Mammary epithelial cell (primary cell): Measurements from ENCODE around the gene SMYD3.

Experiments used
- EZH2 ChIP-seq: IDR thresholded peaks from 2 replicates; pipeline ENCODE4 v1.6.1; 2012; ENCODE audit warnings: low read length, inconsistent platforms, borderline replicate concordance
- TF ChIP-seq, protein P1 (sequence below), 2 donors: IDR thresholded peaks in 1 of 2; conservative IDR thresholded peaks in 1 of 2; 2 replicates each; pipeline ENCODE4 v1.5.1; 2011 to 2012; ENCODE audit warnings: inconsistent platforms in 2 of 2, low read length in 2 of 2, mild to moderate bottlenecking in 2 of 2, control low read depth in 1 of 2, low read depth in 1 of 2; ENCODE audit not compliant: insufficient read depth in 1 of 2; ENCODE audit errors: extremely low read depth in 1 of 2

- TF ChIP-seq, protein P1, sequence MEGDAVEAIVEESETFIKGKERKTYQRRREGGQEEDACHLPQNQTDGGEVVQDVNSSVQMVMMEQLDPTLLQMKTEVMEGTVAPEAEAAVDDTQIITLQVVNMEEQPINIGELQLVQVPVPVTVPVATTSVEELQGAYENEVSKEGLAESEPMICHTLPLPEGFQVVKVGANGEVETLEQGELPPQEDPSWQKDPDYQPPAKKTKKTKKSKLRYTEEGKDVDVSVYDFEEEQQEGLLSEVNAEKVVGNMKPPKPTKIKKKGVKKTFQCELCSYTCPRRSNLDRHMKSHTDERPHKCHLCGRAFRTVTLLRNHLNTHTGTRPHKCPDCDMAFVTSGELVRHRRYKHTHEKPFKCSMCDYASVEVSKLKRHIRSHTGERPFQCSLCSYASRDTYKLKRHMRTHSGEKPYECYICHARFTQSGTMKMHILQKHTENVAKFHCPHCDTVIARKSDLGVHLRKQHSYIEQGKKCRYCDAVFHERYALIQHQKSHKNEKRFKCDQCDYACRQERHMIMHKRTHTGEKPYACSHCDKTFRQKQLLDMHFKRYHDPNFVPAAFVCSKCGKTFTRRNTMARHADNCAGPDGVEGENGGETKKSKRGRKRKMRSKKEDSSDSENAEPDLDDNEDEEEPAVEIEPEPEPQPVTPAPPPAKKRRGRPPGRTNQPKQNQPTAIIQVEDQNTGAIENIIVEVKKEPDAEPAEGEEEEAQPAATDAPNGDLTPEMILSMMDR (conservative IDR thresholded peaks at IDR 0.05 in 1 of 2, IDR thresholded peaks at IDR 0.05 in 1 of 2; ENCODE audit: extremely low read depth in 1 of 2, insufficient read depth in 1 of 2, low read depth in 1 of 2, low read length in 2 of 2) = no peak
- TF ChIP-seq EZH2 = no peak
These were observed 759 bp downstream of the SMYD3 start for GRCh38 chr1:246506367-246506673.
